Measurements from ENCODE around the gene TMED1.
"Not testable (repeated sequence)": the region's sequence is repeated elsewhere in the genome, so short reads cannot be mapped to it uniquely, and the experiment has no call there.

The TMED1 gene

DNA sequence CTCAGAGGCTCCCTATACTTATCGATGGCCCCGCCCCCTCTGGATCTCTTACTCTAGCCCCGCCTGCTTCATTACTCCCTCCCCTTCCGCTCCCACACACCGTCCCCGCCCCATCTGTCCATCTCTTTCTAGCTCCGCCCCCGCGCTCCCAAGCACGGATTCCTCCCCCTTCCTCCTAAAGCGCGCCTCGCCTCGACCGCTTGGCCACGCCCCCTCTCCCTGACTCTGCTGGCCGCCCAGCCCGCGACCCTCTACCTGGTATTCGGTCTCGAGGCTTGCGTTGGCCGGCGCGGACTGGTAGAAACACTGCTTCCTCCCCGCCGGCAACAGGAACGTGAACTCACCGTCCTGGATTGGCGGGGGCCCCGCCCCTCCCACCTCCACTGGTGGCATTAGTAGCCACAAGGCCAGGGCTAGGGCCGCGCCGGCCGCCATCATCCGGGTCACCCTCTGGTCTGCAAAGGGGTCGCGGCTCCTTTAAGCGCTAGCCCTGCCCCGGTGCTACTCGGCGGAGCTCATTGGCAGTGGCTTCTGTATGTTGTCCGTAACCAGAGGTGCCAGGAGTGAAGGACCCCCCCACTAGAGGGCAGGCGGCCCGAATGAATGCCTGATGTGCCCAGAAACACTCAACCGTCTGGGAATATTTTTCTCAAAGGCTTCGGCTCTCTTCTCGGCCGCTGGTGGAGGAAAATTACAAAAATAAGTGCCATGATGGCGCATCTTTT lies at the start of gene TMED1:
TSS of gene TMED1 (minus strand) at position 459 of the 725 bp plus-strand sequence. CDS start at position 438, 21 bp downstream.
- peak; percentile 100 for DNase-seq (ENCODE audit: low spot score)

- no peak for DNase-seq (ENCODE audit: low spot score)
These were observed 49.5 kb upstream of the TMED1 start for GRCh38 chr19:10885201-10886169.

DNA sequence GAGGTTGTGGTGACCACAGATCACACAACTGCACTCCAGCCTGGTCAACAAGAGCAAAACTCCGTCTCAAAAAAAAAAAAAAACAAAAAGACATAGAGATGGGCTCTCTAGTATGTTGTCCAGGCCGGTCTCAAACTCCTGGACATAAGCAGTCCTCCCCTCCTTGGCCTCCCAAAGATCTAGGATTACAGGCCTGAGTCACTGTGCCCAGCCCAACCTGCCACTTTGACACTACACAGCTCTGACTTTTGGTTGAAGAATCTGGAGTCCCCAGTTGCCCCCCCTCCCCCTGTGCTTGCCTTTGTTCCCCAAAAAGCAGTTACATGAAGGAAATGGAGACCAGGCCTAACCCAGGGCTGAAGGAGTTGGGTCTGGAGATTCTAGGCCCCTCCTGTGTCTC lies 48.3 kb upstream of the TMED1 start:
- DNase-seq (ENCODE audit: low spot score), result no peak

GRCh38 chr19:10882108-10882457 lies 46.1 kb upstream of the TMED1 start:
- DNase-seq (ENCODE audit: low spot score), result no peak

DNA sequence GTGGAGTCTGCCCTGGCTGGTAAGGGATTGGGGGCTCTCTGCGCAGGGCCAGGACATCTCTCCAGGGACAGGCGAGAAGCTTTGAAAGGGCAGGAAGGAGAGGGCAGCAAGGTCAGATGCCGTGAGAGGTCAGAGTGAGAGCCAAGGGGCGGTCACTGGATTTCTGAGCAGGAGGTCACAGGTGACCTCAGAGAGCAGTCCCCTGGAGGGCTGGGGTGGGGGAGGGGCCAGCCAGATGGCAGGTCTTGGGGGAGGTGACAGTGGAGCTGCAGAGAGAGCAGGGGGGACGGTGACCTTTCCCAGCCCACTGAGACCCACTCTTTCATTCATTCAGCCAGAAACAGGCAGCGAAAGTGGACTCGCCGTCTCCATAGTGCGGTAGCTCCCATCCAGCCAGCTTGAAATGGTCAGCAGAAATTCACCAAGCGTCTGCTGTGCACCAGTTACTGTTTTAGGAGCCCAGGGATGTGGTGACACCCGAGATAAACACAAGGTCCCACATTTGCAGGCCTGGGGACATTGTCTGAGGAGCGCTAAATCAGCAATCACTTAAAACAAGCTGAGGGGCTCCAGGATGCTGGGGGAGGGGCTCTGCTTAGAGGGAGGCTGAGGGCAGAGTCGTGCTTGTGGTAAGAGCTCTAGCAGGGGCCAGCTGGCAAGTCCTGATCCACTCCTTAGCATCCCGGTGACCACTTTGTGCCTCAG lies 45.5 kb upstream of the TMED1 start:
- no peak for DNase-seq (ENCODE audit: low spot score)

GRCh38 chr19:10878253-10878652 lies 42.2 kb upstream of the TMED1 start:
- no peak for DNase-seq (ENCODE audit: low spot score)

GRCh38 chr19:10877608-10878007 lies 41.6 kb upstream of the TMED1 start:
- not testable (repeated sequence) for DNase-seq (ENCODE audit: low spot score)

DNA sequence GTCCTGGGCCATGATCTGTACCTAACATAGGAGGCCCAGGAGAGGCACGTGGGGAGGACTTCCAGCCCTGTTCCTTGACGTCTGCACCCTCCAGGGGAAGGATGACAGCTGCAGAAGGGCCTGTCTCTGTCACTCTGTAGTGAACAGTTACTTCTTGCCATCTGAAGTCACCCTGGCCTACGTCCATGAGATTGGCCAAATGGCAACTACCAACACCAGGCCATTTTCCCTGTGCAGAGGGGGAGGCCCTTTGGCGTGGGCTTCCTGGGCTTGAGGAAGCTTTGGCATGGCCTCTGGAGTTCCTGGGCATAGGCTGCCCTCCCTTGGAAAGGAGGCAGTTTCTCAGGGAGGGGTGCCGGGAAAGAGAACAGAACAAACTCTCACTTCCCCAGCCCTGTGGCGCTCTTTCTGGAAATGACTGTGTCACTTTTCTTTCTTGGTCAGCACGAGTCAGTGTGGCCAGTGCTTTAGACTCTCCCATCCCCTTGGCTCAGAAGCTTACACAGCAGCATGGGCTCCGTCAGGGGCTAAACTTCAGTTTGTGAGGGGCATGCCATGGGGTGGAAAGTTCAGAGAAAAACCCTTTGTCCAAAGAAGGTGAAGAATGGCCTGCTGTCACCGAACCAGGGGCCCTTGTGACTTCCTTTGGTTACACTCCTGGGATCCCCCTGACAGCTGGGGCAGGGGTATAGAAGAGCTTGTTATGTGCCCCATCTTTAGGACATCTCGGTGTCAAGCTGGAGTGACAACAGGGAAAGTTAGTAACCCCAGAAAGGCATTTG lies 40.6 kb upstream of the TMED1 start:
- DNase-seq (ENCODE audit: low spot score), result peak; percentile 58

GRCh38 chr19:10874024-10874423 lies 38.0 kb upstream of the TMED1 start:
- no peak for DNase-seq (ENCODE audit: low spot score)

GRCh38 chr19:10872546-10873107 lies 36.6 kb upstream of the TMED1 start:
- DNase-seq (ENCODE audit: low spot score), result no peak

- DNase-seq (ENCODE audit: low spot score), result peak; percentile 36
These were observed 35.9 kb upstream of the TMED1 start for GRCh38 chr19:10871711-10872545.

- peak; percentile 100 for DNase-seq (ENCODE audit: low spot score)
These were observed 35.1 kb upstream of the TMED1 start, which contains the start of gene CARM1 for GRCh38 chr19:10870955-10871603. Gene CARM1, plus strand, starts transcription at chr19:10871553. Its CDS starts 150 bp downstream, at chr19:10871703.

- no peak for DNase-seq (ENCODE audit: low spot score)
These were observed 34.5 kb upstream of the TMED1 start for GRCh38 chr19:10870501-10870954.

GRCh38 chr19:10869872-10870311 lies 33.9 kb upstream of the TMED1 start:
- not testable (repeated sequence) for DNase-seq (ENCODE audit: low spot score)

GRCh38 chr19:10868872-10869547 lies 33.0 kb upstream of the TMED1 start:
- DNase-seq (ENCODE audit: low spot score), result no peak

DNA sequence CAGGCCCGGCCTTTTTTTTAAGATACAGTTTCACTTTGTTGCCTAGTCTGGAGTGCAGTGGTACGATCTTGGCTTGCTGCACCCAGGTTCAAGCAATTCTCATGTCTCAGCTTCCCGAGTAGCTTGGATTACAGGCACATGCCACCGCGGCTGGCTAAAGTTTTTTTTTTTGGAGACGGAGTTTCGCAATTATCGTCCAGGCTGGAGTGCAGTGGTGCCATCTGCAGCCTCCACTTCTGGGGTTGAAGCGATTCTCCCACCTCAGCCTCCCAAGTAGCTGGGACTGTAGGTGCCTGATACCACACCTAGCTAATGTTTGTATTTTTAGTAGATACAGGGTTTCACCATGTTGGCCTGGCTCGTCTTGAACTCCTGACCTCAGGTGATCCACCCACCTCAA lies 30.5 kb upstream of the TMED1 start:
- DNase-seq (ENCODE audit: low spot score), result no peak

- DNase-seq (ENCODE audit: low spot score), result peak; percentile 87
These were observed 28.5 kb upstream of the TMED1 start for GRCh38 chr19:10864538-10864899.

DNA sequence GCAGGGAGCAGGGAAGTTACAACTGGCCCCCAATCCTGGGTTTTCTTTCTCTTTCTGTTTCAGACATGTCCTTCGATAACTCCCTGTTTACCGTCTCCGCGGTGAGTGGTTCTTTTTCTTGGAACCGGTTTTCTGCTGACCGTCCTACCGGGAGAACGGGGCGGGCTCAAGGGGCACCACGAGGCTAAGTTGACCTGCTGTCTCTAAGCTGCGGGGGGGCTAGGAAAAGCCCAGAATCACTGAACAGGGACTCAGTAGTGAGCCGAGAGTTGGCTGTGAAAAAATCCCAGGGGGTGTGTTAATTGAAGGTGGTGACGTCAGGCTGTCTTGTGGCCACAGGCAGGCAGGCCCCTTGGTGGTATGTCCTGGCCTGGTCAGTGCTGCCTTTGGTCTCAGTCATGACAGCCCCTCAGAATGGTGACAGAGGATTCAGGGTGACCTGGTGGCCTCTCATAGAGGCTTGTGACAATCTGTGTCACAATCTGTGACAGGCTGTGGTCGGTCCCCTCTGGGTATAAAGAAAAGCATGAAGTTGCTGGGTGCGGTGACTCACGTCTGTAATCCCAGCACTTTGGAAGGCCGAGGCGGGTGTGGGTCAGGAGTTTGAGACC lies 27.2 kb upstream of the TMED1 start:
- no peak for DNase-seq (ENCODE audit: low spot score)

Measured in Ammon's horn (tissue), 1 donor.